HG03064 (cell line): Measurements from ENCODE around the gene MKRN2OS.

Source experiments
- ATAC-seq: cut with Tn5 transposase; IDR thresholded peaks from one replicate; pipeline ENCODE4 v1.9.1; 2021; ENCODE audit warnings: low read depth; ENCODE audit not compliant: unreplicated experiment

The MKRN2OS gene, protein sequence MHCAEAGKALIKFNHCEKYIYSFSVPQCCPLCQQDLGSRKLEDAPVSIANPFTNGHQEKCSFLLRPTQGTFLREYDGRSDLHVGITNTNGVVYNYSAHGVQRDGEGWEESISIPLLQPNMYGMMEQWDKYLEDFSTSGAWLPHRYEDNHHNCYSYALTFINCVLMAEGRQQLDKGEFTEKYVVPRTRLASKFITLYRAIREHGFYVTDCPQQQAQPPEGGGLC

DNA sequence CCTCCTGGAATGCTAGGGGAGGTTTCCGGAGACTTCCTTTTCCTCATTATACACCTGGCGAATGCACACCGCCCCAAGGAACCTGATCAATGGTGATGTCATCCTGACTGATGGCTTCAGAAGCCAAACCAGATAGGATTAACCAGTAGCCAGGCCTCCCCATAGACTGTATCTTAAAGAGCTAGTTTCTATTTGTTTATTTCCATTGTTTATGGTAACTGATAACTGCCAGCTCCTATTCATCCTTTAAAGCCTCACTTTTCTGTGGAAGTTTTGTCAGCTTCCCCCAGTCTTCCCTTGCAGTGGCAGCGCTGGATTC, at the start of gene MKRN2OS:
Gene MKRN2OS, minus strand, starts transcription at position 27 of the 319 bp plus-strand sequence. CDS start 35 bp downstream, outside the sequence.
- ATAC-seq: no peak

DNA sequence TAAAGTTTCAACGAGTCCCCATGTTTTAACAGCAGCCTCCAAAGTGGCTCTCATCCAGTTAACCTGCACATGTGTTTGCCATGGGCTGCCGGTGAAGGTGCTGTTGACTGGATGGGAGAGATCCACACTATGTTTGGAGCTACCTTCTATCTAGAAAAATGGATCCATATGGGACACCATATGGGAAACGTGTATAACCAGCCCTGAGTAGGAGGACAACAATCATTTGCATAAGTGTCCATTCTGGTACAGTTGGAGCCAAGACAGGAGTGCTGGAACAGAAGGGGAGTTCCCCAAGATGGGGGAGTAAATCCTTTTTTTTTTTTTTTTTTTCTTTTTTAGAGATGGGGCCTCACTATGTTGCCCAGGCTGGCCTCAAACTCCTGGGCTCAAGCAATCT, 48.2 kb upstream of the MKRN2OS start:
- no peak for ATAC-seq

- ATAC-seq: no peak
Observed at GRCh38 chr3:12591997-12592715, 46.9 kb upstream of the MKRN2OS start.

DNA sequence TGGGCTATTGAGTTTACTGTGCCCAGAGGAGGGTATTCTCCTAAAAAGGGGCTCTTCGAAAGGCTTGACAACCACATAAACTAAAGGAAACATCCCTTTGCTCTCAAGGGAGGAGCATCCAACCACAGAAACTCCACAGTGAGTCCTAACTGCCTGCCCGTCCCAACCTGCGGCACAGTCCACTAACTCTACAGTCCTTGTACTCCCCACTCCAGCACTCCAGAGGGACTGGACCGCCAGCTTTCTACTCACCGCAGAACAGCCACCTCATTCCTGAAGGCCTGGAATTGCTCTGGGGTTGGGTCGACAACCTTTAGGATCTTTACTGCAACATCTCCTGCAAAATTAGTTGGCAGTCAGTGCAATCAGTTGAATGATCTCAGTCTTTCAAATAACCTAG, 46.2 kb upstream of the MKRN2OS start:
- ATAC-seq: no peak

DNA sequence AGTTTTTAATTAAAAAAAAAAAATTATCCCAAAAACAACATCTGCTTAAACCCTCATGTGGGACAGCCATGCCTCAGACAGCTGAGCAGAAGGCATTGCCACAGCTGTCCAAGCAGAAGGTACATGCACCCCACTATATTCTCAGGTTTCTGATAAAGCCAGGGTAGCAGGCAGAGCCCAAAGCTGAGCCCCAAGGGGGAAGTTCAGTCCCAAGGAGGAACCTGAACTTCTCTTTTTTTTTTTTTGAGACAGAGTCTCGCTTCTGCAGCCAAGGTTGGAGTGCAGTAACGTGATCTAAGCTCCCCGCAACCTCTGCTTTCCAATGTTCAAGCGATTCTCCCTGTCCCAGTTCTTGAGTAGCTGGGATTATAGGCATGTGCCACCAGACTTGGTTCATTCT, 44.8 kb upstream of the MKRN2OS start:
- no peak for ATAC-seq

DNA sequence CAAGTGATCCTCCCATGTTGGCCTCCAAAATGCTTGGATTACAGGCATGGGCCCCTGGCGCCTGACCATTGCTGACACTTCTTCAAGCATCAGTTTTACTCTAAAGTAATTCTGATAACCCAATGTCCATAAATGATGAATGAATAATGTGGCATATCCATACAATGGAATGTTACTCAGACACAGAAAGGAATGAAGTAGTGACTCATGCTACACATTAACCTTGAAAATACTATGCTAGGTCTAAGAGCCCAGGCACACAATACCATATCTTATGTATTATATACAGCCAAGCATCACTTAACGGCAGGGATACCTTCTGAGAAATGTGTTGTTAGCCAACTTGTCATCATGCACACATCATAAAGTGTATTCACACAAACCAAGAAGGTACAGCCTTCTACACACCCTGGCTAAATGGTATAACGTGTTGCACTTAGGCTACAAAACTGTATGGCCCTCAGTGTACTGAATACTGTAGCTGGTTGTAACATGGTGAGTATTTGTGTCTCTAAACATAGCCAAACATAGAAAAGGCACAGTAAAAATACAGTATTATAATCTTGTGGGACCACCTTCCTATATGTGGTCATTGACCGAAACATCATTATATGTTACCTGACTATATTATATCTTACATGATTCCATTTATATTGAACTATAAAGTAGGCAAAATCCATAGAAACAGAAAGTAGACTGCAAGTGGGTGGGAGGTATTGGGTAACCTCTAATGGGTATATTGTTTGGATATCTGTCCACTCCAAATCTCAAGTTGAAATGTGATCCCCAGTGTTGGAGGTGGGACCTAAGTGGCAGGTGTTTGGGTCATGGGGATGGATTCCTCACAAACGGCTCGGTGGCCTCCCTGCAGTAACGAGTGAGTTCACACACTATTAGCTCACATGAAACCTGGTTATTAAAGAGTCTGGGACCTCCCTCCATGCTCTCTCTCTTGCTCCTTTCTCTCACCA, 43.0 kb upstream of the MKRN2OS start:
- no peak for ATAC-seq

DNA sequence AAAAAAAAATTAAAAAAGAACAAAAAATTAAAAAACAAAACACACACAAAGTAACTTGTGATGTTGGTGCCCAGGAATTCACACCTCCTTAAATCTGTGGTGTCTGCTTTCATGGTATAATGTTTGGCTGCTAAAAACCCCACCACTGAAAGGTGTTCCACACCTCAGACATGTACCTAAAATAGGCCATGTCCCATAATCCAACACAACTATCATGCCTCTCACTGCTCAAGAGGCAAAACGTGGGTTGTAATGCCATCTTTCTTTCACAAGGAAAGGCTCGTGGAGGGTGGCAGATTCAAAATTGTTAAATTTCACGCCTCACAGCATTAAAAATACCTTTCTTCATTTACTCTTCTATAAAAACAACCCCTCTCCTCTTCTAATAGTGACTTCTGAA, 41.1 kb upstream of the MKRN2OS start:
- ATAC-seq: no peak

- no peak for ATAC-seq
Observed at GRCh38 chr3:12585970-12586369, 40.7 kb upstream of the MKRN2OS start.

- ATAC-seq: no peak
Observed at GRCh38 chr3:12585181-12585580, 39.9 kb upstream of the MKRN2OS start.

- ATAC-seq: no peak
Observed at GRCh38 chr3:12584083-12584482, 38.8 kb upstream of the MKRN2OS start.

GRCh38 chr3:12583280-12583679, 38.0 kb upstream of the MKRN2OS start:
- no peak for ATAC-seq

GRCh38 chr3:12582730-12583129, 37.4 kb upstream of the MKRN2OS start:
- no peak for ATAC-seq

GRCh38 chr3:12579905-12580304, 34.6 kb upstream of the MKRN2OS start:
- ATAC-seq: no peak

- ATAC-seq: no peak
Observed at GRCh38 chr3:12579456-12579855, 34.2 kb upstream of the MKRN2OS start.

GRCh38 chr3:12578742-12579141, 33.4 kb upstream of the MKRN2OS start:
- ATAC-seq: no peak

DNA sequence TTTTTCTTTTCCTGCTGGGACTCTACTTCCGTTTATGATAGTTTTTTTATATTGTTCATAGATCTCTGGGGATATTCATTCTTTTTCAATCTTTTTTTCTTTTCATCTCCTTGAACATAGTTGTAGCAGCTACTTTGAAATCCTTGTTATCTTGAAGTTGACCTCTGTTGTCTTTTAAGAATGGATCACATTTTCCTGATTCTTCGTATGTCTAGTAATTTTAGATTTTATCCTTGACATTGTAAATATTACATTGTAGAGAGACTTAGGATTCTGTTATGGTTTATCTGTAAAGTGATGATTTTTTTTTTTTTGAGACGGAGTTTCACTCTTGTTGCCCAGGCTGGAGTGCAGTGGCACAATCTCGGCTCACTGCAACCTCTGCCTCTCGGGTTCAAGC, 32.1 kb upstream of the MKRN2OS start:
- no peak for ATAC-seq

- ATAC-seq: no peak
Observed at GRCh38 chr3:12574661-12575060, 29.4 kb upstream of the MKRN2OS start.

DNA sequence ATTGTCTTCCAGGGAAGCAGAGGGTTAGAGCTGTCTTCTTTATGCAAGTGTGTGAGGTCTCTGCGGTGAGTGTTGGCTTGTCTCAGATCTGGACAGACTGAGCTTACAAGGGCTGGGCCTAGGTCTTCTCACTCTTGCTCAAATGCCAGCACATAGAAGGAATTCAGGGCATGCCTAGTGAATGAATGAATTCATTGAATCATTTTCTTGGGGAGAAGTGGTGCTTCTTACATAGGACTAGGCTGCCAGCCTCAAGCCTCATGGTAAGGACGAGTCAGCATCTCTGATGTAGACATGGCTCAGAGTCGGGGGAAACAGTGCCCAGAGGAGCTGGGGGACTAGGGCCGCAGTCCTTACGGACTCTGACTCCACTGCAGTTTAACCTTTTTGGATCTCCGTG, 28.8 kb upstream of the MKRN2OS start:
- ATAC-seq: no peak

DNA sequence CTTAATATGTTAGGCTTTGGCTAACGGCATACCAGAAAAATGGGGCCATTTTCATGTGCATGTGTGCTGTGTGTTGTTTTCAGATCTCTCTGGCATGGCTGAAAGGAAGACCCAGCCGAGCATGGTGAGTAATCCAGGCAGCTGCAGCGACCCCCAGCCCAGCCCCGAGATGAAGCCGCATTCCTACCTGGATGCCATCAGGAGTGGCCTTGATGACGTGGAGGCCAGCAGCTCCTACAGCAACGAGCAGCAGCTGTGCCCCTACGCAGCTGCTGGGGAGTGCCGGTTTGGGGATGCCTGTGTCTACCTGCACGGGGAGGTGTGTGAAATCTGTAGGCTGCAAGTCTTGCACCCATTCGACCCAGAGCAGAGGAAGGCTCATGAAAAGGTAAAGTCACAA, 26.7 kb upstream of the MKRN2OS start:
- no peak for ATAC-seq

GRCh38 chr3:12569836-12570235, 24.5 kb upstream of the MKRN2OS start:
- no peak for ATAC-seq

- ATAC-seq: no peak
Observed at GRCh38 chr3:12568747-12569146, 23.4 kb upstream of the MKRN2OS start.
